DMS114 treated with DMSO at 0.1 percent for 48 hours (cell line): ENCODE data around the gene LRRK2.

Experiments used
- DNase-seq: peaks from one replicate; lab custom pipeline; 2025; ENCODE audit not compliant: unreplicated experiment; lab: John Stamatoyannopoulos, UW

The LRRK2 gene

DNA sequence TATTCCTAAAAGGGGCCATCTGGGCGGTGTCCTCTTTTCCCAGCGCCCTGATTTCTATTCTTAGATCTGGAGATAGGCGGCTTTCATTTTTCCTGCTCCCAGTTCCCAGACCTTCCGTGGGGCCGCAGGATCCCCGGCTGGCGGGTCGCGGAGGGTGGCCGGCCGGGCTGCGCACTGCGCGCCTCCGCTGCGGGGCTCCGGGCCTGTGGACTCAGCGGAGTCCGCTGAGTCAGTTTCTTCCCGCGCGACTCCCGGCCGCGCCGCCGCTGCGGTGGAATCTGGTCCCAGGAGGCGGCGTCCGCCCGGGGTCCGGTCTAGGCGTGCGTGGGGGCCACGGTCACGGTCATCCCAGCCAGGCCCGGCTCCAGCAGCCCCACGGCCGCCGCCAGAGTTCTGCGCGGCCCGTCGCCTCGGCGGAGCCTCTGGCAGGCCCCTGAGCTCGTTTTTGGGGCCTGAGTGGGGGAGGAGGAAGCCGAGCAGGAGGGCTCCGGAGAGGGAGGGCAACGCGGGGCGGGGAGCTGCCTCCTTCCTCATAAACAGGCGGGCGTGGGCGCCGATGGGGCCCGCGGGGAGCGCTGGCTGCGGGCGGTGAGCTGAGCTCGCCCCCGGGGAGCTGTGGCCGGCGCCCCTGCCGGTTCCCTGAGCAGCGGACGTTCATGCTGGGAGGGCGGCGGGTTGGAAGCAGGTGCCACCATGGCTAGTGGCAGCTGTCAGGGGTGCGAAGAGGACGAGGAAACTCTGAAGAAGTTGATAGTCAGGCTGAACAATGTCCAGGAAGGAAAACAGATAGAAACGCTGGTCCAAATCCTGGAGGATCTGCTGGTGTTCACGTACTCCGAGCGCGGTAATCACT lies at the start of gene LRRK2:
Gene LRRK2, plus strand, starts transcription at position 559 of the 853 bp plus-strand sequence. Its CDS starts 135 bp downstream, at position 694.
- DNase-seq: no peak

DNA sequence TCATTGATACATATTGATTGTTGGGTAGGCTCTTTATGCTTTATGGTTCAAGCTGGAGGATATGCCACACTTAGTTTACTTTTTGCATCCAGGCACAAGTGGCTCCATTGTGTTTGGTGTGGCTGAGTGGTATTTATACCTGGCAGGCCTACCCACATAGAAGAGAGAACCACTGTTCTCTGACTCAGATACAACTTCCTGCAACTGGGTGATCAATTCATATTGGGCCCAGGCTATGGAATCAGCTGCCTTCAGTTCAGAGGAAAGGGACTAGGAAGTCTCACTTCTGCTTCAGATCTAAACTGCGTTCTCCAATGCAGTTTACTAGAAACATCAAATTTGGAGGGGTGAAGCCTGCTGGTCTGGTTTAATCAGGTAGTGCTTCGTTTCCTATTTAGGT lies 49.8 kb upstream of the LRRK2 start:
- no peak for DNase-seq

DNA sequence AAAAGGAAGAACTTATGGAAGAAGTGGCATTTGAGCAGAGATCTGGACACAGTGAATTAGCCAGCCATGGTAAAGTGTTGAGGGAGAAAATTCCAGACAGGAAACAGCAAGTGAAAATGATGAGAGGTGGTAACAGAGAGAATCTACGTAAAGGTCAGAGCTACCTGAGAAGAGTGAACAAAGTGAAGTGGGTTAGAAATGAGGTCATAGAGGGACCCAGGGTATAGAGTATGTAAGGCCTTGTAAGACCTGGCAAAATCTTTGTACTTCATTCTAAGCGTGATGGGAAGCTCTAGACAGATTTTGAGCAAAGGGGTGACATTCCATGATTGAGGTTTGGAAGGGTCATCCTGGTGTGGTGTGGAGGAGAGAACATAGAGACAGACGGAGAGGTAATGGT lies 49.3 kb upstream of the LRRK2 start:
- no peak for DNase-seq

GRCh38 chr12:40178701-40179100 lies 46.1 kb upstream of the LRRK2 start:
- DNase-seq: no peak

DNA sequence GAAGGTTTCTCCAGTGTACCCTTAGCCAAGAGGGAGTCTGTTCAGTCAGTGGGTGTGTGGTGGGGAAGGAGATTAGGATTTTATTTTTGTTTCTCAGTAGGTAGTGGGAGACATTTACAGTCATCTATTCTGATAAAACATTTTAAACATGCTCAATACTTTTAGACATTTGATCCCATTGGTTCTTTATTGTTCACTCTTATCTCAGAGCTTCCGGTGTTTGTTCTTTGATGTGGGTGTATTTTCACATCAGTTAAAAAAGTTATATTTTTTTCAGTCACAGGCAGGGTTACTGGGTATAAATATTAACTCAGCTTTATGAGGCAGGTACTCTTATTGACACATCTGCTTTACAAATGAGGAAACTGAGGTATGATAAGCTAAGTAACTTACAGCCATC lies 43.3 kb upstream of the LRRK2 start:
- DNase-seq: no peak

DNA sequence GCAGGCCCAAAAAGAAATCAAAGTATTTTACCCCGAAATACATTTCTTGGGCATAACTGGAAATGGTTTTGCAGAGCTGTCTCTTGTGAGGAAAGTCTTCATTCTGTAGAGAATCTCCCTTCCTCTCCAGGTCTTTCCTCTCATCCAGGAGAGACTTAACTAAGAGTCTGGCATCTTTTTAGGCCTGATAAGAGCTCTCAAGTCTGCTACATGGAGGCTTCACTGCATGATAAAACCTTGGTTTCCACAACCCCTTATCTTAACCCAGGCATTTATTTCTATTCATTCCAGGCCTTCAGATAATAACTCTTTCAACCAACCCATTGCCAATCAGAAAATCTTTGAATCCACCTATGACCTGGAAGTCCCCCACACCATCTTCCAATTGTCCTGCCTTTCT lies 41.1 kb upstream of the LRRK2 start:
- no peak for DNase-seq

DNA sequence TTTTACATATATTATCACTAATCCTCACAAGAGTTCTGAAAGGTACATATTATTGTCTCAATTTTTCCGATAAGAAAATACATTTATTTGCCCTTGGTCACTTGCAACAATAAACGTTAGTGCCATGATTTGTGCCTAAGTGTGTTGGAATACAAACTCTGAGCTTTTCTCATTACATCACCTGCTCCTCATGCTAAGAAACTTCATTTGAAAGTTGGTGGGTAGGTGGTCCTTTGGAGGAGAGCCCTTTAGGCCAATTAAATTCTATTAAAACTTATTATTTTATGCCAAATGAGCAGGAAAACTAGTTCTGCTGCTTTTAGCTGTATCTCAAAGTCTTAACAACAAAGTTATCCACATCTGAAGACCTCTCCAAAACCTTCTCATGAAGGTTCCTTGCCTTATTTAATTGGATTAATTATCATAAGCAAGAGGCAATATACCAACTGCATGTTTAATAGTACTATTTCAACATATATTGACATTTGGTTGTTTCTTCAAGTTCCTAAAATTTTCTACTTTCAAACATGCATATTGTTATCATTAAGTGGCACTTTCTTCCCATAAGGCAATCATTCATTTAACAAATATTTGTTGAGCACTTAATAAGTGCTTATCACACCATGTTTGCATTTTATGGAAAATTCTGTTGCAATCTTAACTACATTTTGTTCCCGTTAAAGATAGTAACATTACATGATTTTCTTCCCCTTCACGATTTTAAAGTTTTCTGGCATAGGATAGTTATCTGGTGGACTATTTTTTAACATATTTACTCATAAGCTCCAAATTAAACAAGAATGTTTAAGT lies 40.1 kb upstream of the LRRK2 start:
- no peak for DNase-seq

- no peak for DNase-seq
Observed at GRCh38 chr12:40185303-40185693, 39.5 kb upstream of the LRRK2 start.

- DNase-seq: no peak
Observed at GRCh38 chr12:40188558-40189320, 36.1 kb upstream of the LRRK2 start.

DNA sequence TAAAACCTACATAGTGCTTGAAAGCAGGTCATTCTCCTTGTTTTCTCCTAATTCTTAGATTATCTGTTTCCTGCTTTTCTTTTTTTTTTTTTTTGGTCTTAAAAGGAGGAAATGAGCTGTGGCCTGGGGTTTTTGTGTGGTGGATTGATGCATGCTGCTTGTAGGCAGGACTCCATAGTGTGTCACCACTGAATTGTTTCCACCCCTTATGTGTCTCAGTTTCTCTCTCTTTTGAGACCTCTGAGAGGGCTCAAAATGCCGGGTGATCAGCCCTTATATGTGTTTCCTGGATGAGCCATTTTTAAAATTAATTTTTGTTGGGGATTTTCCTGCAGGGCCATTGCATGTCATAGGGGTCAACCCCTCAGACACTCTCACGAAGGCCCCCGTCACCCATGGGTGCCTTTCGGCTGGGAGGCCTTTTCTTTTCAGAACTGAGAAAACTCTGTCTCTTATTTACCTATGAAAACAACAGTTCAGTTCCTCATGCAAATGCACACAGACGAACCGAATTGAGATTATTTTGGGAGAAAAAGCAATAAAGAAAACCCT lies 32.0 kb upstream of the LRRK2 start:
- DNase-seq: no peak

GRCh38 chr12:40194846-40195245 lies 30.0 kb upstream of the LRRK2 start:
- no peak for DNase-seq

GRCh38 chr12:40197590-40197989 lies 27.2 kb upstream of the LRRK2 start:
- DNase-seq: no peak

GRCh38 chr12:40198601-40199000 lies 26.2 kb upstream of the LRRK2 start:
- DNase-seq: no peak

GRCh38 chr12:40202095-40203059 lies 22.4 kb upstream of the LRRK2 start:
- DNase-seq: no peak

- DNase-seq: no peak
Observed at GRCh38 chr12:40203060-40203430, 21.8 kb upstream of the LRRK2 start.

DNA sequence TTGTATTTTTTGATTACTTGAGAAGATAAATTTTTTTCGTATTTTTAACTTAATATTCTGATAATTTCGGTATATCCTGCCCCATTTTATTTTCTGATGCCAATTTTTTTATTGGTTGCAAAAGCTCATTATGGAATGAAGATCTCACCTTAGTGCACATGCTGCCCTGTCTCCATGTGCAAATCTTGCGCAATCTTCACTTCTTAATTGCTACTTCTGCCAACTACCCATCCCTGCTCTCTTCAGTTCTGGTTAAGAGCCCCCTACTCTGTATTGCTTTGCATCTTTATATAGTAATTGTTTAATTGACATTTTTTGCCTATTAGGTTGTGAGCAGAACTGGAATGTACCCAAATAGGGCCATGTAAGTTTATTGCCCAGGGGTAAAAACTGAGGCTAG lies 20.5 kb upstream of the LRRK2 start:
- no peak for DNase-seq

DNA sequence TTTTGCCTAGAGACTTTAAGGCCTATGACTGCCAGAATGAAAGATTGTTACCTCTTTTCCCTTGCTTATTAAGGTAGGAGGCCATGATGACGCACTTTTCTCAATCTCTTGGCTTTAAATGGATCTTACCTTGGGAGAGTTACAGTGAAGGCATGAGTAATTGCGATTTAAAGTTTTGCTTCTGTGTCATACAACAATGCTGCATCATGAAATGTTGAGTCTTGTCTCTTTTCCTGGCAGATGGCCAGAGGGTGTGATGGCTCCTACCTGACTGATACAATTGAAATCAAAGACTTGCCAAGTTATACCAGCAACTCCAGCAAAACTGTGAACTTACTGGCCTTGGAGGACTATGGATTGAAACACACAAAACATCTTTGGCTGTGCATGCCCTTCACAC lies 17.2 kb upstream of the LRRK2 start:
- DNase-seq: no peak

DNA sequence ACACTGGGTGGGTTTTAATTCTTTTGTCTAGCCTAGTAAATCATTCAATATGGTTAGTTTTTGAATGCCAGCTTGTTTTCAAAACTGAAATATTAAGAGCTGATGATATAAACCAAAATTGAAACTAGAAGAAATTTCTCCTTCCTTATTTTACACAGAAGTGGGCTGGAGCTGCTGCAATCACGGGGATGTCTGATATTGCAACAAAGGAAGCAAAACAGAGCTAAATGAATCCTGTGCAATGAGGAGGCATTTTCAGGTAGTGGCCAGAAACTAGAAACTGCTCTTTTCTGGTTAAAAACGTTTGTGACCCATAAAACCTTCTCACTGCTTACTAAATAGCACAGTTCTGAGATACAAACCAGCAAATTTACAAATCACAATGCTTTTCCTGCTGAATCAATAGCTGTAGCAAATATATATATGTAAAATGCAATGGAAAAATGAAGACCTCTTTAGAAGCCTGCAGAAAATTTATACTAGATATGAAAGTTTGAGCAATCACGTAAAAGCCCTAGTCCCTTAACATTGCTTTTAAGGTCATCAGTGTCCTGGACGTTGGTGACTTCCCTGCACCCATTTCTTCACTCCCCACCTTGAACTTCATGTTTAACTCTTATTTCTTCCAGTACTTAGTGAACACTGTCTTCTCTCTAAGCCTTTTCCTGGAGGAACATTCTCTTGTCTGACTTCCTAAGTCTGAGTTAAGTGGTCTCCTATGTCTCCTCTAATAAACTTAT lies 15.9 kb upstream of the LRRK2 start:
- no peak for DNase-seq

DNA sequence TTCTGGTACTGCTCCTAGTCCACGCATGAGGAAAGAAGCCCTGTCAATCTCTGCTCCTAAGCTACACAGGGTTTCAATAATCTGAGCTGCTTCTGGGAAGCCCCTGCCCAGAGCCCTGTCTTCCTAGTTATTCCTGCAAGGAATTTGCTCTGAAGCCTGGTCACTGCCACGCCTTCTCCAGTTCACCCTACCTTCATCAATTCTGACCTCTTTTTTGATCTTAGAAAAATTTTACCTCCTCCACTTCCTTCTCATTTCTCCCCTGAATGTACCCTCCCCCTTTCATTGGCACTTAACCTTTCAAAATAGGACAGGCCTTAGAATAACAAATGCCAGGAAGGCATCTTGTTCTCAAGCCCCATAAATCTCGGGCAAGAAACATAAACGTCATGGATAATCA lies 14.9 kb upstream of the LRRK2 start:
- no peak for DNase-seq
